ENCODE data around the gene SPOCK1. TPM values are rescaled to one million over a fixed set of nuclear protein-coding genes. Genes with fewer than 3 reads are reported as not detected.

Gene SPOCK1
- total RNA-seq, 1 donor, result 0.42 TPM

- Histone ChIP-seq H3K9me3 (ENCODE audit: low read depth, low read length) (no peaks in the 10 kb centered on the region), H3K4me3 (ENCODE audit: low read length) (no peak overlapping the region), H3K27me3 (ENCODE audit: insufficient read depth, low read length) (no peaks in the 10 kb centered on the region), H3K4me1 (ENCODE audit: insufficient read depth, low read length) (no peaks in the 10 kb centered on the region)
Observed at GRCh38 chr5:137286025-137286610, 213.0 kb downstream of the SPOCK1 start.

GRCh38 chr5:137283801-137284200 is 215.3 kb downstream of the SPOCK1 start:
- H3K9me3 ChIP-seq (ENCODE audit: low read depth, low read length), result no peaks in the 10 kb centered on the region

DNA sequence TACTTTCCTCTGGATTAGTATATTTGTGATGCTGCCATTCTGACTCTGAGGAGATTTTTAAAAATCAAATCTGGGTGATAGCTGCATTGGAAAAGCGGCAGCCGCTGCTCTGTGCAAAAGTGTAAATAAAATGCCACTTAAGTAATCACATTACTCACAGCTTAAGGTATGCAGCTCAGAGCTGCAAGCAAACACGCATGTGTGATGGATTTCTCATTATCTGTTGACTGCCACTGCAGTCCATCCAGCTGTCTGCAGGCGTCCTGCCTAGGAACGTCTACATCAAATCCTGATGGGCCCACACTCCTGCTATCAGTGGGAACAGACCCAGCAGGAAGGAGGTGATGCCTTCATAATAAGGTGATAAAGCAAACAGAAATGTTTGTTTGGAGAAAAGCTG is 216.9 kb downstream of the SPOCK1 start:
- Histone ChIP-seq H3K4me3 (ENCODE audit: low read length) (no peak overlapping the region), H3K27me3 (ENCODE audit: insufficient read depth, low read length) (no peaks in the 10 kb centered on the region), H3K4me1 (ENCODE audit: insufficient read depth, low read length) (no peaks in the 10 kb centered on the region), H3K9me3 (ENCODE audit: low read depth, low read length) (no peaks in the 10 kb centered on the region)

More at GRCh38 chr5:137283801-137284200, 215.3 kb downstream of the SPOCK1 start:
- no peak overlapping the region for H3K4me3 ChIP-seq (ENCODE audit: low read length)
- H3K27me3 ChIP-seq (ENCODE audit: insufficient read depth, low read length), result no peaks in the 10 kb centered on the region
- no peaks in the 10 kb centered on the region for H3K4me1 ChIP-seq (ENCODE audit: insufficient read depth, low read length)

DNA sequence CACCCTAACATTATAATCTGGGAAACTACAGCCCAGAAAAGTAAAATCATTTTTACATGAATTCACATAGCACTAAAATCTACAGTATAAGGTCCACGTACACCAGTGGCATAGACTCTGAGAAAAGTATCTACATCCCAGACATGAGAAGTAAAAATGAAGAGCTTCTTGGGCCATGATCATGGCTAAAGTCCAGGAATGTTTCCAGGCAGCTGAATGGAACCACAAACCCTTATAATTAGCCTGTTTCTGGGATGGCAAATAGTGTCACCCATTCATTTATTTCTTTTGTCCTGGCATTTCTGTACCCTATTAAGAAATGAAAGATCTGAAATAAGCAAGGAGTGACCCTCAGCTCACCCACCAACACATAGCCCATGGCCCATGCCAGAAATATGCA is 217.9 kb downstream of the SPOCK1 start:
- H3K27me3 ChIP-seq (ENCODE audit: insufficient read depth, low read length), result no peaks in the 10 kb centered on the region
- no peaks in the 10 kb centered on the region for H3K9me3 ChIP-seq (ENCODE audit: low read depth, low read length)
- no peaks in the 10 kb centered on the region for H3K4me1 ChIP-seq (ENCODE audit: insufficient read depth, low read length)
- H3K4me3 ChIP-seq (ENCODE audit: low read length), result no peak overlapping the region

DNA sequence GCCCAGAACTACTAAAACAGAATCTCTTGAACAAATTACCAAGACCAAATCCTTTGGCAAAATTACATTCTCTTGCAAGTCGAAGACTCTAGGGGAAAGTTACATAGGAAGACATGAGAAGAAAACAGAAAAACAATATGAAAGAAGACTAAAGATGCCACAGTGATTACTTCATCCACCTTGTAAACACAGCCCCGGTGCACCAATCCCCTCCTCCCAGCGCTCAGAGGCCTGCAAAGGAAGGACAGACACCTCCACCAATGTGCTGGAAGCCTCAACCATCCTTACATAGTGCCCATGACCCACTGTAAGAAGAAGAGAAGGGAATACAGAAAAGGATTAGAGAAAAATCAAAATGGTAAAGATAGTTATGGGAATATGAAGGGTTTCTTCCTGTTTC is 218.5 kb downstream of the SPOCK1 start:
- Histone ChIP-seq H3K4me3 (ENCODE audit: low read length) (no peak overlapping the region), H3K9me3 (ENCODE audit: low read depth, low read length) (no peaks in the 10 kb centered on the region), H3K27me3 (ENCODE audit: insufficient read depth, low read length) (no peaks in the 10 kb centered on the region), H3K4me1 (ENCODE audit: insufficient read depth, low read length) (no peaks in the 10 kb centered on the region)

GRCh38 chr5:137279521-137280231 is 219.4 kb downstream of the SPOCK1 start:
- Histone ChIP-seq H3K27me3 (ENCODE audit: insufficient read depth, low read length) (no peaks in the 10 kb centered on the region), H3K4me3 (ENCODE audit: low read length) (no peak overlapping the region), H3K4me1 (ENCODE audit: insufficient read depth, low read length) (no peaks in the 10 kb centered on the region), H3K9me3 (ENCODE audit: low read depth, low read length) (no peaks in the 10 kb centered on the region)

DNA sequence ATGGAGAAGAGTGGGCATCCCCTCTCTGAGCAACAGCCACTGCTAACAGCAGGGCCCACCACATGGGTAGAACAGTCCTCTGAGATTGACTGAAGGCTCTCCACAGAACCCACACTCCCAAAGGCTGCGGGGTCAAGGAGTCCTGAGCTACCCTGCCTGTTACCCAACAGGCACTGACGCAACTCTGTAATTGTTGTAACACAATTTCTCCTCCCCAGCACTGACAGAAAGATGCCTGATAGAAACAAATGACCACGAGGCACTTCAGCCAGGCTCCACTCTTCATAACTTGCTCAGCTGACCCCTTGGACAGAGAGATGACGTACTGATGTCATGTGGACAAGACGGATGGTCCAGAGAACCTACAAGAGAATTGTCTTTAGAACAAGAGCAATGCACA is 220.7 kb downstream of the SPOCK1 start:
- no peak overlapping the region for H3K4me3 ChIP-seq (ENCODE audit: low read length)
- H3K9me3 ChIP-seq (ENCODE audit: low read depth, low read length), result no peaks in the 10 kb centered on the region
- no peaks in the 10 kb centered on the region for H3K27me3 ChIP-seq (ENCODE audit: insufficient read depth, low read length)
- H3K4me1 ChIP-seq (ENCODE audit: insufficient read depth, low read length), result no peaks in the 10 kb centered on the region

DNA sequence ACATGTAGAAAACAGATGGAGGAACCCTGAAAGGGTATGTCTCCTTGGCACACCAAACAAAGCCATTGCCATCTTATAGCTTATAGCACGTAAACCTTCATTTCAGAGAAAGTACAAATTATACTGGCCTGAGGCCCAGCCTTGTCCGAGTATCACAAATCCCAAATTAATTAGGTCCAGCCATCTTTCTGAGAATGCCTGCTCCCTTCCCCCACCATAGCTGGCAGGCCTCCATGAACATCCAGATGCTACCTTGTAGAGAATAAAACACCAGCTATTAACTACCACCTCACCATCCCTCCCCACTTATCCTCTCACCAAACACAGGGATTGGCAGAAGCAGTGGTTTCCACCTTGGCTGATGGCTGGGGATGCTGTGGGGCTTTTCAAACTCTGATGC is 224.0 kb downstream of the SPOCK1 start:
- Histone ChIP-seq H3K27me3 (ENCODE audit: insufficient read depth, low read length) (no peaks in the 10 kb centered on the region), H3K9me3 (ENCODE audit: low read depth, low read length) (no peaks in the 10 kb centered on the region), H3K4me3 (ENCODE audit: low read length) (no peak overlapping the region), H3K4me1 (ENCODE audit: insufficient read depth, low read length) (no peaks in the 10 kb centered on the region)

GRCh38 chr5:137273511-137273910 is 225.6 kb downstream of the SPOCK1 start:
- no peaks in the 10 kb centered on the region for H3K9me3 ChIP-seq (ENCODE audit: low read depth, low read length)
- no peaks in the 10 kb centered on the region for H3K4me1 ChIP-seq (ENCODE audit: insufficient read depth, low read length)
- H3K4me3 ChIP-seq (ENCODE audit: low read length), result no peak overlapping the region
- no peaks in the 10 kb centered on the region for H3K27me3 ChIP-seq (ENCODE audit: insufficient read depth, low read length)

DNA sequence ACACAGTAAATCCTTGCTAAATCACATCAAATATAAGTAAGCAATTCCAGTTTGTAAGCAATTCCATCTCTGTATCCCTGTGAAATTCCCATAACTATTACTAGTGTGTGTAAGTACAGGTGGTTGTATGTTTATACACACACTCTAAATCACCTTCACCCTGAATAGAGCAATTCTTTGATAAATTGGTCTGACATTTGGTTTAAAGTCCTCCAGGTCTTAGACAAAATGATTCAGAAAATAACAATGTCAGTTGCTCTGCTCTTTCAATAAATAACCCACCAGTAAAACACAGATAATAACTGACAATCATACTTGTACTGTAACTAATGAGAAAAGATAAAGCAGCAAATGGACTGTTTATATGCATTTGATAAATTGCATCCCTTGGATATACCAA is 226.3 kb downstream of the SPOCK1 start:
- H3K9me3 ChIP-seq (ENCODE audit: low read depth, low read length), result no peaks in the 10 kb centered on the region
- no peaks in the 10 kb centered on the region for H3K27me3 ChIP-seq (ENCODE audit: insufficient read depth, low read length)
- H3K4me3 ChIP-seq (ENCODE audit: low read length), result no peak overlapping the region
- H3K4me1 ChIP-seq (ENCODE audit: insufficient read depth, low read length), result no peaks in the 10 kb centered on the region

- Histone ChIP-seq H3K4me1 (ENCODE audit: insufficient read depth, low read length) (no peaks in the 10 kb centered on the region), H3K9me3 (ENCODE audit: low read depth, low read length) (no peaks in the 10 kb centered on the region), H3K4me3 (ENCODE audit: low read length) (no peak overlapping the region), H3K27me3 (ENCODE audit: insufficient read depth, low read length) (no peaks in the 10 kb centered on the region)
Observed at GRCh38 chr5:137269946-137270345, 229.2 kb downstream of the SPOCK1 start.

DNA sequence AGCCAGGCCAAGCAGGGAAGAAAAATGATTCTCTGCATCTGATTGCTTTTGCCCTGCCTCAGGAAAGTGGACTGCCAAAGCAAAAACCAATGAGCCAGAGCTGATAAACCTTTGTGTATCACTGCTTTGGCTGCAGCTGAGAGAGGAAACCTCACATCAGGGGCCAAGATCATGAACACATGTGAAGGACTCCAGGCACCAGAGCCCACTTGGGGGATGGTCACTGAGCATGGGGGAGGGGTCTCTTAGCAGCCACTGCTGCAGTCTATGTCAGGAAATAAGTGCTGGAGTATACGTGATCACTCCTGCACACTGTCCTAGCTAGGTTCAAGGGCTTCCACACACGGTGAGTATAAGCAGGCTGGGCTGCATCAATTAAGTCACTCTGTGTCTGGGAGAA is 229.9 kb downstream of the SPOCK1 start:
- Histone ChIP-seq H3K4me3 (ENCODE audit: low read length) (no peak overlapping the region), H3K4me1 (ENCODE audit: insufficient read depth, low read length) (no peaks in the 10 kb centered on the region), H3K9me3 (ENCODE audit: low read depth, low read length) (no peaks in the 10 kb centered on the region), H3K27me3 (ENCODE audit: insufficient read depth, low read length) (no peaks in the 10 kb centered on the region)

GRCh38 chr5:137268646-137269045 is 230.5 kb downstream of the SPOCK1 start:
- H3K27me3 ChIP-seq (ENCODE audit: insufficient read depth, low read length), result no peaks in the 10 kb centered on the region
- no peaks in the 10 kb centered on the region for H3K4me1 ChIP-seq (ENCODE audit: insufficient read depth, low read length)
- H3K9me3 ChIP-seq (ENCODE audit: low read depth, low read length), result no peaks in the 10 kb centered on the region
- no peak overlapping the region for H3K4me3 ChIP-seq (ENCODE audit: low read length)

DNA sequence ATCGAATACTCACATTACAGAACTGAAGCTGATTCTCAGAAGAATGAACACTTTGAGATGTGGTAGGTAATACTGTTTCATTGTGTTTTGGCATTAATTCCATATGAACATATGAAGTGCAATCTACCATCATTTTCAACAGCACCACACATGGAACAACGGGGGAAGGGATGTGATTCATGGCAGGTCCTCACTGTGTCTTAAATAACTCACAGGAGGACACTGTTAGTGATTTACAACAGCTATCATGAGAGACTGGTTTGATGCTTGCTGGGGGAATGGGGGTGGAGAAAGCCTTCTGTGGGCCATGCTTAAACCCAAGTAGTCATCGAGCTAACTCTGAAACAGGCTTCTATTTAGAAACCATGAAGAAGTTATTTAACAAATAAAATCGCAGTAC is 232.9 kb downstream of the SPOCK1 start:
- no peaks in the 10 kb centered on the region for H3K9me3 ChIP-seq (ENCODE audit: low read depth, low read length)
- no peak overlapping the region for H3K4me3 ChIP-seq (ENCODE audit: low read length)
- no peaks in the 10 kb centered on the region for H3K4me1 ChIP-seq (ENCODE audit: insufficient read depth, low read length)
- no peaks in the 10 kb centered on the region for H3K27me3 ChIP-seq (ENCODE audit: insufficient read depth, low read length)

GRCh38 chr5:137265457-137265856 is 233.7 kb downstream of the SPOCK1 start:
- Histone ChIP-seq H3K4me3 (ENCODE audit: low read length) (no peak overlapping the region), H3K9me3 (ENCODE audit: low read depth, low read length) (no peaks in the 10 kb centered on the region), H3K4me1 (ENCODE audit: insufficient read depth, low read length) (no peaks in the 10 kb centered on the region), H3K27me3 (ENCODE audit: insufficient read depth, low read length) (no peaks in the 10 kb centered on the region)

GRCh38 chr5:137264573-137264972 is 234.6 kb downstream of the SPOCK1 start:
- H3K4me1 ChIP-seq (ENCODE audit: insufficient read depth, low read length), result no peaks in the 10 kb centered on the region
- no peaks in the 10 kb centered on the region for H3K9me3 ChIP-seq (ENCODE audit: low read depth, low read length)

More at GRCh38 chr5:137264573-137264972, 234.6 kb downstream of the SPOCK1 start:
- Histone ChIP-seq H3K4me3 (ENCODE audit: low read length) (no peak overlapping the region), H3K27me3 (ENCODE audit: insufficient read depth, low read length) (no peaks in the 10 kb centered on the region)
